HCT116 (cell line): Measurements from ENCODE around the gene NUMA1. TPM values are rescaled to one million over a fixed set of nuclear protein-coding genes. Genes with fewer than 3 reads are reported as not detected.
A peak's percentile ranks its signal among the peaks of the same experiment; 100 is the strongest.

Experiments
- ATAC-seq: fragments of 200-7000 bp; cut with Tn5 transposase; 2 replicates; pipeline ENCODE4 v1.9.1; 2020; ENCODE audit warnings: mild to moderate bottlenecking, moderate library complexity
- BruUV-seq: library from RNA; stranded (reverse); fragments of 400-500 nt; replicated peaks from 2 replicates; lab custom pipeline; 2021; lab: Mats Ljungman, UMichigan
- CTCF ChIA-PET: fragments of 300-600 bp; sonication (Branson Sonifier 250); formaldehyde crosslinking; loops from one replicate; lab custom pipeline; 2021; ENCODE audit warnings: antibody characterized with exemption; lab: Charles Lee
- POLR2A ChIA-PET: fragments of 300-600, 350-600 bp; sonication (Branson Sonifier 250); formaldehyde crosslinking; loops from one replicate; lab custom pipeline; 2021; ENCODE audit warnings: antibody characterized with exemption; lab: Charles Lee
- RAD21 ChIA-PET, 2 experiments: fragments of 300-600 bp; sonication (Branson Sonifier 250); formaldehyde crosslinking; loops; one replicate each; lab custom pipeline; 2023; ENCODE audit warnings: low total read pairs in 2 of 2; ENCODE audit not compliant: uncharacterized antibody in 2 of 2, unreplicated experiment in 2 of 2, low non-redundant PET in 1 of 2; lab: Charles Lee
- DNase-seq: peaks from one replicate; pipeline ENCODE4 v3.0.0-alpha.2; 2010; ENCODE audit warnings: low read depth, low spot score
- H2AFZ ChIP-seq: fragments of 200-600 bp; shearing (Covaris generic), sonication (generic); 2 replicates; pipeline ENCODE4 v1.6.1; 2017; ENCODE audit warnings: low read depth, mixed run types, mixed read lengths, antibody characterized with exemption, low read length; ENCODE audit not compliant: poor library complexity, severe bottlenecking
- H3K27ac ChIP-seq: 2 replicates; pipeline ENCODE4 v1.5.1; 2012; ENCODE audit warnings: low read depth, low read length
- H3K27me3 ChIP-seq: fragments of 200-600 bp; sonication (generic); 2 replicates; pipeline ENCODE4 v1.6.1; 2016; ENCODE audit warnings: mixed run types, low read length, mixed read lengths; ENCODE audit not compliant: insufficient read depth
- H3K36me3 ChIP-seq, 2 experiments: fragments of 200-500 bp in 1 of 2; fragments of 200-600 bp in 1 of 2; sonication (Bioruptor generic) in 1 of 2; sonication (generic) in 1 of 2; 2 replicates each; pipeline versions ENCODE4 v1.5.1 to v1.6.1; 2014 to 2016; ENCODE audit warnings: low read length in 2 of 2, inconsistent platforms in 1 of 2, mixed read lengths in 1 of 2, mixed run types in 1 of 2; ENCODE audit not compliant: insufficient read depth in 2 of 2, control insufficient read depth in 1 of 2
- H3K4me1 ChIP-seq, 2 experiments: fragments of 200-600 bp in 1 of 2; sonication (generic) in 1 of 2; 2 replicates each; pipeline versions ENCODE4 v1.5.1 to v1.6.1; 2012 to 2017; ENCODE audit warnings: low read length in 2 of 2, inconsistent platforms in 1 of 2, mild to moderate bottlenecking in 1 of 2, mixed read lengths in 1 of 2, mixed run types in 1 of 2, moderate library complexity in 1 of 2; ENCODE audit not compliant: insufficient read depth in 2 of 2, control insufficient read depth in 1 of 2
- H3K4me2 ChIP-seq: fragments of 200-600 bp; sonication (generic); 2 replicates; pipeline ENCODE4 v1.6.1; 2017; ENCODE audit warnings: mixed run types, low read length, mixed read lengths
- H3K4me3 ChIP-seq, 2 experiments: fragments of 200-600 bp in 1 of 2; sonication (generic) in 1 of 2; replicated peaks in 1 of 2; 2 replicates each; pipeline ENCODE4 v1.5.1; 2011 to 2016; ENCODE audit warnings: low read length in 2 of 2, control low read depth in 1 of 2, low read depth in 1 of 2, mild to moderate bottlenecking in 1 of 2, mixed read lengths in 1 of 2, mixed run types in 1 of 2
- H3K79me2 ChIP-seq: fragments of 200-600 bp; sonication (generic); 2 replicates; pipeline ENCODE4 v1.6.1; 2017; ENCODE audit warnings: mild to moderate bottlenecking, mixed run types, low read length, moderate library complexity, mixed read lengths; ENCODE audit not compliant: insufficient read depth
- H3K9ac ChIP-seq: fragments of 200-600 bp; sonication (generic); 2 replicates; pipeline ENCODE4 v1.6.1; 2016; ENCODE audit warnings: low read length, mixed read lengths
- H3K9me2 ChIP-seq: fragments of 200-600 bp; sonication (generic), shearing (Covaris generic); 2 replicates; pipeline ENCODE4 v1.6.1; 2017; ENCODE audit warnings: mixed run types, mild to moderate bottlenecking, moderate library complexity; ENCODE audit not compliant: insufficient read depth
- H3K9me3 ChIP-seq, 2 experiments: fragments of 200-500 bp in 1 of 2; fragments of 200-600 bp in 1 of 2; sonication (Bioruptor generic) in 1 of 2; sonication (generic) in 1 of 2; 2 replicates each; pipeline ENCODE4 v1.6.1; 2014 to 2017; ENCODE audit warnings: low read length in 2 of 2, mixed read lengths in 2 of 2, inconsistent platforms in 1 of 2, low read depth in 1 of 2, mild to moderate bottlenecking in 1 of 2, mixed run types in 1 of 2, moderate library complexity in 1 of 2; ENCODE audit not compliant: control insufficient read depth in 1 of 2, insufficient read depth in 1 of 2
- H4K20me1 ChIP-seq: fragments of 200-600 bp; sonication (generic), shearing (Covaris generic); 2 replicates; pipeline ENCODE4 v1.6.1; 2017; ENCODE audit warnings: mixed run types, mild to moderate bottlenecking, moderate library complexity; ENCODE audit not compliant: insufficient read depth
- CBX3 ChIP-seq: IDR thresholded peaks from 2 replicates; pipeline ENCODE4 v1.6.1; 2012; ENCODE audit warnings: low read depth
- CEBPB ChIP-seq: IDR thresholded peaks from 2 replicates; pipeline ENCODE4 v1.6.1; 2012; ENCODE audit warnings: low read depth
- CTCF ChIP-seq, 3 experiments: fragments of 200-600 bp in 1 of 3; sonication (generic) in 1 of 3; IDR thresholded peaks in 2 of 3; conservative IDR thresholded peaks in 1 of 3; 2 replicates each; pipeline ENCODE4 v1.5.1; 2012 to 2017; ENCODE audit warnings: low read depth in 2 of 3, low read length in 2 of 3, antibody characterized with exemption in 1 of 3, borderline replicate concordance in 1 of 3, control low read depth in 1 of 3, mild to moderate bottlenecking in 1 of 3, mixed read lengths in 1 of 3, mixed run types in 1 of 3, moderate library complexity in 1 of 3; ENCODE audit not compliant: insufficient read depth in 1 of 3
- EGR1 ChIP-seq: IDR thresholded peaks from 2 replicates; pipeline ENCODE4 v1.6.1; 2012; ENCODE audit warnings: low read depth
- ELF1 ChIP-seq: IDR thresholded peaks from 2 replicates; pipeline ENCODE4 v1.6.1; 2012; ENCODE audit warnings: low read depth, borderline replicate concordance
- FOSL1 ChIP-seq: IDR thresholded peaks from 2 replicates; pipeline ENCODE4 v1.6.1; 2012; ENCODE audit warnings: low read depth
- JUND ChIP-seq: IDR thresholded peaks from 2 replicates; pipeline ENCODE4 v1.6.1; 2012
- MAX ChIP-seq: IDR thresholded peaks from 2 replicates; pipeline ENCODE4 v1.6.1; 2012
- POLR2A ChIP-seq: IDR thresholded peaks from 2 replicates; pipeline ENCODE4 v1.7.0; 2011; ENCODE audit warnings: borderline replicate concordance; ENCODE audit not compliant: insufficient read depth, insufficient read length; ENCODE audit errors: extremely low read depth
- POLR2AphosphoS5 ChIP-seq: IDR thresholded peaks from 2 replicates; pipeline ENCODE4 v1.6.1; 2011; ENCODE audit warnings: mild to moderate bottlenecking, low read depth, low read length, moderate library complexity
- RAD21 ChIP-seq: IDR thresholded peaks from 2 replicates; pipeline ENCODE4 v1.6.1; 2012; ENCODE audit warnings: low read depth, mild to moderate bottlenecking
- REST ChIP-seq: IDR thresholded peaks from 2 replicates; pipeline ENCODE4 v1.6.1; 2012; ENCODE audit warnings: low read depth
- SIN3A ChIP-seq: IDR thresholded peaks from 2 replicates; pipeline ENCODE4 v1.6.1; 2012; ENCODE audit warnings: low read depth
- SP1 ChIP-seq: IDR thresholded peaks from 2 replicates; pipeline ENCODE4 v1.6.1; 2012; ENCODE audit warnings: low read depth
- SRF ChIP-seq: IDR thresholded peaks from 2 replicates; pipeline ENCODE4 v1.6.1; 2012; ENCODE audit warnings: low read depth
- ZBTB33 ChIP-seq: IDR thresholded peaks from 2 replicates; pipeline ENCODE4 v1.6.1; 2011; ENCODE audit warnings: mild to moderate bottlenecking, low read length, moderate library complexity; ENCODE audit not compliant: insufficient replicate concordance; ENCODE audit errors: extremely low read depth
- ZFX ChIP-seq: fragments of 450-650 bp; IDR thresholded peaks from 2 replicates; pipeline ENCODE4 v1.6.1; 2017
- intact Hi-C: fragments of 100-400 bp; cut with micrococcal nuclease; formaldehyde crosslinking; loops from 2 replicates; pipeline ENCODE4 v1.10.0; 2022
- total RNA-seq: library from RNA; stranded (reverse); gene quantifications from one replicate; pipeline ENCODE4 v1.2.1, GENCODE V29; 2021; ENCODE audit not compliant: unreplicated experiment

NUMA1 gene
- total RNA-seq, 1 experiment from 2014 or later = 133 TPM

- Histone ChIP-seq H3K27ac (peak overlapping the region; percentile 43), H3K4me2 (peak overlapping the region; percentile 66), H3K4me3 (peak overlapping the region in 1 of 2 experiments; percentile 27; a peak in 2 of 4 replicates), H3K4me1 (peaks cover 48 to 62% of the 10 kb centered on the region in 2 experiments), H2AFZ (no peak overlapping the region), H3K9me3 (no peaks in the 10 kb centered on the region), H3K9ac (peak overlapping the region; percentile 50), H3K9me2 (no peaks in the 10 kb centered on the region), H4K20me1 (no peaks in the 10 kb centered on the region), H3K36me3 (peaks cover 3 to 7% of the 10 kb centered on the region in 2 experiments; a peak in 2 of 4 replicates), H3K27me3 (no peaks in the 10 kb centered on the region), H3K79me2 (peaks cover 94% of the 10 kb centered on the region)
- ChIA-PET CTCF (no interaction called here), POLR2A (interaction anchor here (0.6 kb wide), 1 partner anchor 14 kb away, joined by 6 read pairs; no protein-coding TSS in a partner anchor), RAD21 (no interaction called here)
- no peak for DNase-seq
- ATAC-seq = no peak
- intact Hi-C loops = no loop called here
- TF ChIP-seq JUND = no peak
- no peak for TF ChIP-seq SIN3A
- no peak for TF ChIP-seq CTCF (IDR thresholded peaks at IDR 0.05 in 2 of 3, conservative IDR thresholded peaks at IDR 0.05 in 1 of 3; ENCODE audit: borderline replicate concordance in 1 of 3, insufficient read depth in 1 of 3, low read depth in 2 of 3, low read length in 2 of 3)
- no peak for TF ChIP-seq ELF1
- TF ChIP-seq ZBTB33 = no peak
- TF ChIP-seq ZFX = no peak
- no peak for TF ChIP-seq SRF
- TF ChIP-seq CBX3 = no peak
- TF ChIP-seq EGR1 = no peak
- no peak for TF ChIP-seq RAD21
- no peak for TF ChIP-seq POLR2AphosphoS5
- TF ChIP-seq POLR2A = no peak
- TF ChIP-seq FOSL1 = no peak
- no peak for TF ChIP-seq MAX
- TF ChIP-seq CEBPB = no peak
- no peak for TF ChIP-seq SP1
- no peak for TF ChIP-seq REST
- BruUV-seq = no TSS peak
These were observed 9.9 kb downstream of the NUMA1 start for GRCh38 chr11:72070491-72070890.
